Measurements from ENCODE around the gene LIPE.

The LIPE gene

GRCh38 chr19:42378225-42379215 lies 48.7 kb downstream of the LIPE start:
- DNase-seq (ENCODE audit: low spot score): no peak

GRCh38 chr19:42376177-42376555 lies 51.0 kb downstream of the LIPE start:
- no peak for DNase-seq (ENCODE audit: low spot score)

- DNase-seq (ENCODE audit: low spot score): no peak
Observed at GRCh38 chr19:42375415-42376176, 51.6 kb downstream of the LIPE start.

DNA sequence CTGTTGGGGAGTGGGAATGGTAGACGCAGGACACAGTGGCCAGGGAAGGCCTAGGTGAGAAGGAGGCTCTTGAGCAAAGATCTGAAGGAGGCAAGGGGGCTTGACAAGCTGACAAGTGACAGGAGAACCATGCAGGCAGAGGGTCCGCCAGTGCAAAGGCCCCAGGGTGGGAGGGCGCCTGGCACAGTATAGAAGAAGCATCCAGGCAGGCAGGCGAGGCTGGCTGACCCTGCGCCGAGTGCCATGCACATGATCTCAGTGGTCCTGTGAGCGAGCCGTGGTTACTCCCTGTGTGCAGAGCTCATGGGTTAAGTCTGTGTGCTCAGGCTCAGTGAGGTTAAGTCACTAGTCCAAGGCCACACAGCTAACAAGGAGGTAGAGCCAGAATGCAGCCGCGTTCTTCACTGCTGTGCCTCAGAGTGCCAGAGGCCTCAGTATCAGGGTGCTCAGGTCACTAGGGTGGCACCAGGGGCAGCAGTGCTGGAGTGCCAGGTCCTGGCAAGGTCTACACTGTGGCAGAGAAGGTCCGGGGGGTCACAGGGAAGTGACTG lies 52.3 kb downstream of the LIPE start:
- no peak for DNase-seq (ENCODE audit: low spot score)

GRCh38 chr19:42370626-42371175 lies 56.5 kb downstream of the LIPE start:
- no peak for DNase-seq (ENCODE audit: low spot score)

DNA sequence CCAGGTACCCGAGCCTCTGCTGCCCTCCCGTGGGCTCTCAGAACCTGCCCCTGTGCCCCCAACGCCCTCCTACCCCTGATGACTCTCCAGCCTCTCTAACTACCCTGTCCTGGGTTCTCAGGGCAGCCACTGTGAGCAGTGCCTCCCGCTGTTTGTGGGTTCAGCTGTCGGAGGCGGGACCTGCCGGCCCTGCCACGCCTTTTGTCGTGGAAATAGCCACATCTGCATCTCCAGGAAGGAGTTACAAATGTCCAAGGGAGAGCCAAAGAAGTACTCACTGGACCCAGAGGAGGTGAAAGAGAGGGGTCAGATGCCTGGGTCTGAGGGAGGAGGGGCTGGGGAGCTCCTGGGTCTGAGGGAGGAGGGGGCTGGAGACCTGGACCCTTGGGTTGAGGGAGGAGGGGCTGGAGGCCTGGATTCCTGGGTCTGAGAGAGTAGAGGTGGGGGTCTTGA lies 57.1 kb downstream of the LIPE start:
- no peak for DNase-seq (ENCODE audit: low spot score)

GRCh38 chr19:42369433-42370067 lies 57.6 kb downstream of the LIPE start:
- no peak for DNase-seq (ENCODE audit: low spot score)

DNA sequence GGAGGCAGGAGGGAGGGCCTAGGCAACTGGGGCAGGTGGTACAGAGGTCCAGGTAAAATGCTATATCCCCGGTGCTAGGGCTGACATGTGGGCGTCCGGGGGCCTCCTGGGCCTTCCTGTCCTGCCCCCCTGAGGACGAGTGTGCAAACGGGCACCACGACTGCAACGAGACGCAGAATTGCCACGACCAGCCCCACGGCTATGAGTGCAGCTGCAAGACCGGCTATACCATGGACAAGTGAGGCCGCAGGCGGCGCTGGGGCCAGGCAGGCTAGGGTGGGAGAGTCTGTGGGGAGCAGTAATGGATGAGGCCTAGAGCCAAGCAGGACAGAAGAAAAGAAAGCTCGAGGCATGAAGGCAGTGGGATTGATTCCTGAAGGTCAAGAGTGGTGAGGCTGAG lies 58.4 kb downstream of the LIPE start:
- no peak for DNase-seq (ENCODE audit: low spot score)

GRCh38 chr19:42368360-42368759 lies 58.8 kb downstream of the LIPE start:
- no peak for DNase-seq (ENCODE audit: low spot score)

GRCh38 chr19:42367929-42368328 lies 59.3 kb downstream of the LIPE start:
- no peak for DNase-seq (ENCODE audit: low spot score)

- no peak for DNase-seq (ENCODE audit: low spot score)
Observed at GRCh38 chr19:42366673-42367072, 60.5 kb downstream of the LIPE start.

DNA sequence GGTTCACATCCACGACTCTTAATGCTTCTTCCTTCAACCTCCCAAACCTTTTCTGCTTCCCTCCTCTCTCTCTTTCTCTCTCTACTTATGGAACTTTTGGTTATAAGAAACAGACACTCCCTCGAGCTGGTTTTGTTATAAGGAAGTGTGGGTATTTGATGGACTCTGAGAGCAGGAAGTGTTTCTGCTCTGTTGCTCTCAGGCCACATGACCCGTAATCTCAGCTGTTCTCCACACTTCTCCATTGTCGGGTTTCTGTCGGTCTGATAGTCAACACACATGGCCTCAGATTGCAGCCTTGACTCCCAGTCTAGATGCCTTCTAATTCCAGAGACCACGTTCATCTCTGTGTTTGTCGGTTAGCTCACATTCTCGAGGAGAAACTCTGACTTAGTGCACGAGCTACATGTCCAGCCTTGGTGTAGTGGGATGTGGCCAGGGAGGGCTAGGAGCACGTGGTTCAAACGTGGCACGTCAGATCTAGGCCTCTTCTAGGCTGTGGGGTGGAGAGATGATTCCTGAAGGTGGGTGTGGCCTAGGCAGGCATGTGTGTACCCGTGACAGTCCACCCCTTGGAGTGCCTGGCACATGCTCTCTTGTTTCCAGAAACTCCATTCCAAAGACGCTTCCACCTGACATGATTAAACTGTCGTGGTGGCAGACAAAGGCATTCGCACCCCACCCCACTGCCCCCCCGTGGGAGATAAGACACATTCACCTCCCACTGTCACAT lies 63.4 kb downstream of the LIPE start:
- DNase-seq (ENCODE audit: low spot score): no peak

GRCh38 chr19:42362891-42363440 lies 64.2 kb downstream of the LIPE start:
- DNase-seq (ENCODE audit: low spot score): no peak

GRCh38 chr19:42362342-42362741 lies 64.8 kb downstream of the LIPE start:
- DNase-seq (ENCODE audit: low spot score): no peak

DNA sequence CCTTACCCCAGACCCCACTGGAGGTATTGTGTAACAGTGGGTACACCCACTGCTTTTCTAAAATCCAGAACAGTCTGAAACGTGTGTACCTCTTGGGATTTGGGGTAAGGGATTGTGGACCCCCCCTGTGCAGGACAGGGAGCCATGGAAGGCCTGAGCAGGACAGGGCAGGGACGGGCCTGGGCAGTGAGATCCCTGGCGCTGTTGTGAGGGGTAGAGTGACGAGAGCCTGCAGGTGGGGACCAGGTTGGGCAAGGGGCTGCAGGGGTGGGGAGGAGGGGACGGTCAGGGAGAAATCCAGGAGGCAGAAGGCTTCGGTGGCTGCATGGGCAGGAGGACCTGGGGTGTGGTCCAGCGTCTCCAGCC lies 65.7 kb downstream of the LIPE start:
- no peak for DNase-seq (ENCODE audit: low spot score)

DNA sequence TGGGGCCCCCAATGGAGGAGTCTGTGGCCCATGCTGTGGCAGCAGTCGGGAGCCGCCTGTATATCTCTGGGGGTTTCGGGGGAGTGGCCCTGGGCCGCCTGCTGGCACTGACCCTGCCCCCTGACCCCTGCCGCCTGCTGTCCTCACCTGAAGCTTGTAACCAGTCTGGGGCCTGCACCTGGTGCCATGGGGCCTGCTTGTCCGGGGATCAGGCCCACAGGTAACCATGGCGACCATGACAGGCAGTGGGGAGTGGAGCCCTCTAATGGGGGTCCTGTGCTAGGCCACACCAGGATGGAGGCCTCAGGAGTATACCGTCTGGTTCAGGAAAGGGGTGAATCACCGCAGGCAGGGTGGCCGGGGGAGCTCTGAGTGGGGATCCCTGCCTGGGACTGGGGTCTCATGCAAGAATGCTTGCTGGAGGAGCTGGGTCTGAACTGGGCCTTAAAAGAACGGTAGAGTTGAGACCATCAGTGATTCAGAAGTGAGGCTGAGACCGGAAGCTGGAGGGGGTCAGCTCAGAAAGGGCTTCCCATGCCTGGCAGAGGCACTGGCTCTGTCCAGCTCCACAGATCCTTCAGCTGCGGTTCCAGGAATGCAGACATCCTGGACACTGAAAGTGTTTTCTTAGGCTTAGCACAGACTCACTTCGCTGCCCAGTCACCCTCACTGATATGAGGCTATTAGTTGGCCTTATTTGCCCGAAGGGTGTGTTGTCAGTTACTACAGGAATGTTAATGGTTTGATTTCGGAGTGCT lies 66.2 kb downstream of the LIPE start:
- DNase-seq (ENCODE audit: low spot score): no peak

GRCh38 chr19:42357290-42357689 lies 69.9 kb downstream of the LIPE start:
- DNase-seq (ENCODE audit: low spot score): no peak

DNA sequence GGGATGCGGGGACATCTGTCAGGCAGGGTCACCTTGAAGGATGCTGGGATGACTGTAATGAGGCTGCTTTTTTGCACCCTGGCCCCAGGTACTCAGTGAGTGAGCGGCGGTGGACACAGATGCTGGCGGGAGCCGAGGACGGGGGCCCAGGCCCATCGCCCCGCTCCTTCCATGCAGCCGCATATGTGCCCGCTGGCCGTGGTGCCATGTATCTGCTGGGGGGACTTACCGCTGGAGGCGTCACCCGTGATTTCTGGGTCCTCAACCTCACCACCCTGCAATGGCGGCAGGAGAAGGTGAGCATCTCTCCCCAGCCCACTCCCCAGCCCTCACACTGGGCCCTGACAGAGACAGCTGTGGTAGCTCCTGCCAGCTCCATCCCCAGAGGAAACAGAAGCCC lies 70.5 kb downstream of the LIPE start:
- no peak for DNase-seq (ENCODE audit: low spot score)

DNA sequence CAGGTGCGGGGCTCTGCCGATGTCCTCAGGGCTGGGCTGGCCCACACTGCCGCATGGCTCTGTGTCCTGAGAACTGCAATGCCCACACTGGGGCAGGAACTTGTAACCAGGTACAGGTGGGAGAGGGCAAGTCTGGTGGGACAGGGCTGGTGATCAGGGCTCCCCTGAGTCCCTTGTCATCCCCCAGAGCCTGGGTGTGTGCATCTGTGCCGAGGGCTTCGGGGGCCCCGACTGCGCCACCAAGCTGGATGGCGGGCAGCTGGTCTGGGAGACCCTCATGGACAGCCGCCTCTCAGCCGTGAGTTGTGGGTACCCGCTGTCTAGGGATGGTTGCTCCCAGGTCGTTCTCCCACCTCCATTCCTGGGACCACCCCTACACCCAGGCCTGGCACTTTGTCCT lies 71.3 kb downstream of the LIPE start:
- no peak for DNase-seq (ENCODE audit: low spot score)

GRCh38 chr19:42353341-42354015 lies 73.7 kb downstream of the LIPE start:
- no peak for DNase-seq (ENCODE audit: low spot score)

Data from hematopoietic multipotent progenitor cell treated with erythropoietin and hydrocortisone succinate and interleukin-3 and kit ligand, for 15 days (in vitro differentiated cells).